Fibroblast of upper back skin (primary cell): ENCODE measurements around the gene SUCLA2.
A peak's percentile ranks its signal among the peaks of the same experiment; 100 is the strongest.
"Not testable (repeated sequence)": the region's sequence is repeated elsewhere in the genome, so short reads cannot be mapped to it uniquely, and the experiment has no call there.

Source experiments
- DNase-seq: peaks from one replicate; pipeline ENCODE4 v3.0.0-alpha.2; 2013

SUCLA2 gene

DNA sequence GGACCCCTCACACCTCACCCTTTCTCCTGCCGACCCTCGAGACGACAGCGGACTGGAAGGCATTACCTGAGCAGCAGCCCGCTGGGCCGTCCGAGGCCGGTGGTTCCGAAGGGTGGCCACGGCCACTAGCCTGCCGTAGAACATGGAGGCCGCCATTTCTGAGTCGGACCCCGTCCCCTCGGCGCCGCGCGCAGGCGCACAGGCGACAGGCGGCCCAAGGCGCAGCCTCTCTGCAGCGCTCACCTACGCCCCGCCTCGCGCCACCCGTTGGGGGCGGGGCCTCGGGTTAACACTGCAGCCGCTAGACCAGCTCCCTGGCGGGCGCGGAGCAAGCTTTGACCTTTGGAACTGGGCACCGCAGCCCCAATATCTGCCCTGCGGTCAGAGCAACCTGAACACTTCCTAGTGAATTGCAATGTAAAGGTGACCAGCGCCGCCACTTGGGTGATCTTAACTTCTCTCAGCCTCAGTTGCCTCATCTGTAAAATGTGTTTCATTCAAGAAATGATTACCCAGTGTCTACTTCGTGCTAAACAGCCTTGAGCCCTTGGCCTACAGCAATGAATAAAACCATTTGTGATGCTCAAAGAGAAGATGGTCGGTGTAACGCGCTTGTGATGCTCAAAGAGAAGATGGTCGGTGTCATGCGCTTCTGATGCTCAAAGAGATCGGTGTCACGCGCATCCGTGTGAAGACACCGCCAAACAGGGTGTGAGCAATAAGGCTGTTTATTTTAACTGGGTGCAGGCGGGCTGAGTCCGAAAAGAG lies at the start of gene SUCLA2:
Gene SUCLA2, minus strand, starts transcription at position 160 of the 768 bp plus-strand sequence. Its CDS starts 4 bp downstream, at position 156.
- peak; percentile 88 for DNase-seq

DNA sequence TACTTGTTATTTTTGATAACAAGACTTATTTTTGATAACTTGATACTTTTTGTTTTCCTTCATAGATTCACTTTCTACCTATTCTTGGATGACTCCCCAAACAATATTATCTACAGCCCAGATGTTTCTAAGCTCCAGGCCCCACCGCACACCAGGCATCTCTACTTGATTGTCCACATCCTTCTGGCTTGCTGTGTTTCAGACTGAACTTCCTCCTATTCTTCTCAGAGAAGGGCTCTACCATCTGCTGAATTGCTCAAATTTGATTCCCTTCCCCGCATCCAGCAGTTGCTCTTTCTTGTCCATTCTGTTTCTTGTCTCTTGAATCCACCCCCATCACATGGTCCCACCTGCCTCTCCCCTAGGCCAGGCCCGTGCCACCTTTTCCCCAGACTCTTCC lies 49.5 kb upstream of the SUCLA2 start:
- DNase-seq: no peak

- peak; percentile 79 for DNase-seq
Measured at GRCh38 chr13:48043789-48044503, 42.9 kb upstream of the SUCLA2 start.

DNA sequence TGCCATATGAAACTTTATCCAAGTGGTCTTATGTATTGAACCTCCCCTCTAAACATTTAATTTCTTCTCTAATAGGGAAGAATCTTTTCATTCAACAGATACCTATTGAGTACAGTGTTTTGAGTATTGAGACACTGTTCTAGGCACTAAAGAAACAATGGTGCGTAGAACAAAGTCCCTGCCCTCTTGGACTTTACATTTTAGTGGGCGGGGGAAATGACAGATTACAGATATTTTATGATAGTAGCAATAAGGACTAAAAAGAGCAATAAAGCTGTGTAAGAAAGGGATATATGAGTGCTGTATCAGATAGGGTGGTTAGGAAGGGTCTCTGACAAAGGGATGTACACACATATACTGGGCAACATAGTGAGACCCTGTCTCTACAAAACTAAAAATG lies 41.8 kb upstream of the SUCLA2 start:
- DNase-seq: no peak

DNA sequence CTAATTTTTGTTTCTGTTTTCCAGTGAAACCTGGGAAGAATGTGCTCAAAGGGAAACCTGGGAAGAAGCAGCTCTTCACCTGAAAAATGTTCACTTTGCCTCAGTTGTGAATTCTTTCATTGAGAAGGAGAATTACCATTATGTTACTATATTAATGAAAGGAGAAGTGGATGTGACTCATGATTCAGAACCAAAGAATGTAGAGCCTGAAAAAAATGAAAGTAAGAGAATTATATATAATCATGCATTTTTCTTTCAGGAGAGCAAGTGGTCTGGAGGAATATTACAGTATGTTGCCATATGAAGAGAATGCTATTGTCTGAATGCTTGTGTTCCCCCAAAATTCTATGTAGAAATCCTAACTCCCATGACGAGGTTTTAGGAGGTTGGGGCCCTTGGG lies 39.8 kb upstream of the SUCLA2 start:
- DNase-seq: peak; percentile 61

DNA sequence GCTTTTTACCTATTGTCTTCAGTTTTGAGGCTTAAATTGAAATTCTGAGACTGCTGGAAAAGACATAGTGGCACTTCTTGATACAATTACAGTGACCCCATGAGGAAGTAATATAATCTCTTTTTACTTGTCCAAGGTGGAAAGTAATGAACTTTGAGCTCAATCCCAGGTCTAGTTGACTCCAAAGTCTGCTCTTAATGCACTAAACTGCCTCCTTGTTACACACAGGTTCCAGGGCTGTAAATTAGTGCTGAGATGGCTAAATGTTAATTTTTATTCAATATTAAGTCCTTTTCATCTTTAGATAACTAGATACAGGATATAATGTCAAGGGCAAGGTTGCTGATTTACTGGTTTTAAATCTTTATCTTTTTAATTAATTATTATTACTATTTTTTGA lies 39.0 kb upstream of the SUCLA2 start:
- no peak for DNase-seq

GRCh38 chr13:48038761-48039160 lies 37.7 kb upstream of the SUCLA2 start:
- no peak for DNase-seq

GRCh38 chr13:48037346-48038173 lies 36.5 kb upstream of the SUCLA2 start, which contains the start of gene NUDT15:
Gene NUDT15, plus strand, starts transcription at chr13:48037726. Its CDS starts 21 bp downstream, at chr13:48037747.
- DNase-seq: peak; percentile 95

DNA sequence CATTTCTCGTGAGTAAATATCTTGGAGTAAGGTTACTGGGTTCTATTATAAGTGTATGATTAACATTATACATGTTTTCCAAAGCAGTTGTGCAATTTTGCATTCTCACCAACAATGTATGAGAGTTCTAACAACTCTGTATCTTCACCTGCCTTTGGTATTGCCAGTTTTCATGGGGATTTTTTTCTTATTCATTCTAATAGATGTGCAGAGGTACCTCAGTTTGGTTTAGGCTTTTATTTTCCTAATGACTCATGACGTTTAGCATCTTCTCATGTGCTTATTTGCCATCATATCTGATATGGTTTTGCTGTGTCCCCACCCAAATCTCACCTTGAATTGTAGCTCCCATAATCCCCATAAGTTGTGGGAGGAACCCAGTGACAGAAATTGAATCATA lies 28.8 kb upstream of the SUCLA2 start:
- no peak for DNase-seq

GRCh38 chr13:48028066-48028465 lies 27.0 kb upstream of the SUCLA2 start:
- no peak for DNase-seq

- DNase-seq: no peak
Measured at GRCh38 chr13:48019796-48020195, 18.7 kb upstream of the SUCLA2 start.

GRCh38 chr13:48018637-48019036 lies 17.6 kb upstream of the SUCLA2 start:
- no peak for DNase-seq

GRCh38 chr13:48014359-48014758 lies 13.3 kb upstream of the SUCLA2 start:
- no peak for DNase-seq

GRCh38 chr13:48012668-48013067 lies 11.6 kb upstream of the SUCLA2 start:
- no peak for DNase-seq

DNA sequence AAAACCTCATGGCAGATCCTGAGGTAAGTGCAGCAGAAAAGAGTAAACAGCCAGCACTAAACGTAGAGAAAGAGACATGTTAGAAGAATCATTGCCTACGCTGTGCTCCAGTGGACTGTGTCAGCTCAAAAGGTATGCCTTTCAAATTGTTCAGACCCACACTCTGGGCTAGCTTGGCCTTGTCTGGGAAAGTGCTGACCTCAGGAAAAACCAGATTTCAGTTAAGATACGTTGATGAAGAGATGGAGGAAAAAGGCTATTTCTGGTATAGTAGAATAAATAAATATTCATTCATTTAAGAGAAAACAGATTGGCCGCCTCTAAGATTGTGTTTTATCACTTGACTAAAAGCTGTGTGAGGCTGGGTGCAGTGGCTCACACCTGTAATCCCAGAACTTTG lies 9.6 kb upstream of the SUCLA2 start:
- no peak for DNase-seq

GRCh38 chr13:48009284-48009683 lies 8.2 kb upstream of the SUCLA2 start:
- peak; percentile 77 for DNase-seq

DNA sequence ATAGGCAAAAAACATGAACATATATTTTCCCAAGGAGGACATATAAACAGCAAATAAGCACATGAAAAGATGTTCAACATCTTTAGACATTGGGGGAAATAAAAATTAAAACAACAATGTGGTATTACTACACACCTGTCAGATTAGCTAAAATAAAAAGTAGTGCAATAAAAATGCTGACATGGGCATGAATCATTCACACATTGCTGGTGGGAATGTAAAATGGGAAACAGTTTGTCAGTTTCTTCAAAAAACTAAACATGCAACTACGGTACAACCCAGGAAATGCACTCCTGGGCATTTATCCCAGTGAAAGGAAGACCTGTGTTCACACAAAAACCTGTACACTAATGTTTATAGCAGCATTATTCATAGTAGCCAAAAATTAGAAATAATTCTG lies 5.3 kb upstream of the SUCLA2 start:
- DNase-seq: no peak

DNA sequence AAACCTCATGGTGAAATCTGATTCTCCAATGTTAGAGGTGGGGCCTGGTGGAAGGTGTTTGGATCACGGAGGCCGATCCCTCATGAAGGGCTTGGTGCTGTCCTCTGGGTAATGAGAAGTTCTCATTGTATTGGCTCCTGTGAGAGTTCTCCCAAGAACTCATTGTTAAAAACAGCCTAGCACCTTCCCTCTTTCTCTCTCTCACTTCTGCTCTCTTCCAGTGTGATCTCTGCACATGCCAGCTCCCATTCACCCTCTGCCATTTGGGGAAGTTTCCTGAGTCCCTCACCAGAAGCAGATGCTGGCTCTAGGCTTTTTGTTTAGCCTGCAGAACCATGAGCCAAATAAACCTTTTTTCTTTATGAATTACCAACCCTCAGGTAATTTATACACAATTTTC lies 3.1 kb upstream of the SUCLA2 start:
- DNase-seq: no peak

GRCh38 chr13:48001999-48002398 lies 926 bp upstream of the SUCLA2 start:
- DNase-seq: not testable (repeated sequence)

- no peak for DNase-seq
Measured at GRCh38 chr13:48000559-48001113, 437 bp downstream of the SUCLA2 start.

- DNase-seq: no peak
Measured at GRCh38 chr13:47999973-48000372, 1.1 kb downstream of the SUCLA2 start.

GRCh38 chr13:47997384-47997783 lies 3.7 kb downstream of the SUCLA2 start:
- no peak for DNase-seq

GRCh38 chr13:47991859-47992258 lies 9.2 kb downstream of the SUCLA2 start:
- DNase-seq: no peak
